Mononuclear cell (primary cell): Measurements from ENCODE around the gene IFIT3. TPM values are rescaled to one million over a fixed set of nuclear protein-coding genes. Genes with fewer than 3 reads are reported as not detected.

ENCODE experiments used
- H3K27me3 ChIP-seq: 2 replicates; pipeline ENCODE4 v1.6.0; 2011; ENCODE audit warnings: low read length, control low read depth; ENCODE audit not compliant: insufficient read depth
- H3K4me1 ChIP-seq: 2 replicates; pipeline ENCODE4 v1.5.1; 2011; ENCODE audit warnings: mild to moderate bottlenecking, low read length, control low read depth; ENCODE audit not compliant: insufficient read depth
- H3K4me3 ChIP-seq: 2 replicates; pipeline ENCODE4 v1.5.1; 2011; ENCODE audit warnings: mild to moderate bottlenecking, low read length, moderate library complexity
- H3K9me3 ChIP-seq: 2 replicates; pipeline ENCODE4 v1.5.1; 2011; ENCODE audit warnings: low read depth, mild to moderate bottlenecking, control low read depth, low read length
- total RNA-seq: library from RNA; depleted of rRNA; stranded (reverse); fragments of >200 nt; gene quantifications from one replicate; pipeline ENCODE4 v1.2.3, GENCODE V29; 2012

IFIT3 gene
- total RNA-seq, 1 donor, result 30.7 TPM

DNA sequence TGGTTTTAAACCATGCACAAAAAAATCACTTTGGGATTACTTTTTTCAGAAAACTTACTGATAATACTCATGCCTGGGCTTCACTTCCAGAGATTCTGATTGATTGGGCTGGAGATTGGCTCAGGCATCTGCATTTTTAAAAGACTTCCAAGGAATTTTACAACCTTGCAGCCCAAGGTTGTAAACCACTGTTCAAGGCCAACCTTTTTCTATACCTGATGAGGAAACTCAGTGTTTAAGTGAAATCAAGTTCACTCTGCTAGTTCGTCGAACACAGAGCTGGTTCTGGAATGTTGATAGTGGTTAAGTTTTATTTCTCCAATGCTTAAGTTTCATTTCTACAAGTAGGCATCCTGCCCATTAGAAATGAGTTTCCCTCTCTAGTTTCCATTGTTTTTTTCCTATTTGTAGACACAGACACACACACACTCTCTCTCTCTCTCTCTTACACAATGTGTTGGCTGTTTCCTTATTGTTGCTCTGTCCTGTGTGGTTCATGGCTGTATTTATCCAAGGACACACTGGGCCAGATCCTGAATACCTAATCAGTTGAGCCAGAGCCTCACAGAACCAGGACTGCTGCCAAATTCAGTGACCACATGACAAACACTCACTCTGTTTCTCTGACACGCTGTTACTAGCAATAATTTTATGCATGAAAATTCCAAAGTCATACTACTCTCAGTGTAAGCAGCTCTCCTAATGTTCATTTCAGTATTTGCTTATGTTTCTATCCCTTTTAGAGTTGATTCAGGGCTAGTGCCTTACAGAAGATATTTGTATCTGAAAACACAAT lies 46.3 kb downstream of the IFIT3 start:
- Histone ChIP-seq H3K27me3 (no peaks in the 10 kb centered on the region), H3K9me3 (no peaks in the 10 kb centered on the region), H3K4me1 (peaks cover 10% of the 10 kb centered on the region), H3K4me3 (no peak overlapping the region)

DNA sequence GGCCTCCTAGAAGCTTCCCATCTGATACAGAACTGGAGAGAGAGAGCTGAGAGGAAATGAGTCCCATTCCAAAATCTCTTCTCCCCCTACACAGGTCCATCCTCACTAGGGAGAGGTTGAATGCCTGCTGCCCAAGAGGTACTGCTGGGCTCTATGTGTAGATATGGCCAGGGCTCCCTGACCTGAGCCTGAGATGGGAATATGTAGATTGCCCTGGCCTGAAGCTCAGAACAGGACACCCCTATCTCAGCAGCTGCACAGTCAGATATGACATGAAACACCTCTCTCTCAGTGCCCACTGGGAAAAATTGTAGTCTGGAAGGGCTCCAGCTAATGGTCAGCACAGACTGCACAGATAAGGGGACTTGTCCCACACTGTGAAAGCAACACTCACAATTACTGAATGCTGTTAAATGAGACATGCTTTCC lies 46.9 kb downstream of the IFIT3 start:
- Histone ChIP-seq H3K27me3 (no peaks in the 10 kb centered on the region), H3K4me1 (peaks cover 10% of the 10 kb centered on the region), H3K9me3 (no peaks in the 10 kb centered on the region), H3K4me3 (no peak overlapping the region)

DNA sequence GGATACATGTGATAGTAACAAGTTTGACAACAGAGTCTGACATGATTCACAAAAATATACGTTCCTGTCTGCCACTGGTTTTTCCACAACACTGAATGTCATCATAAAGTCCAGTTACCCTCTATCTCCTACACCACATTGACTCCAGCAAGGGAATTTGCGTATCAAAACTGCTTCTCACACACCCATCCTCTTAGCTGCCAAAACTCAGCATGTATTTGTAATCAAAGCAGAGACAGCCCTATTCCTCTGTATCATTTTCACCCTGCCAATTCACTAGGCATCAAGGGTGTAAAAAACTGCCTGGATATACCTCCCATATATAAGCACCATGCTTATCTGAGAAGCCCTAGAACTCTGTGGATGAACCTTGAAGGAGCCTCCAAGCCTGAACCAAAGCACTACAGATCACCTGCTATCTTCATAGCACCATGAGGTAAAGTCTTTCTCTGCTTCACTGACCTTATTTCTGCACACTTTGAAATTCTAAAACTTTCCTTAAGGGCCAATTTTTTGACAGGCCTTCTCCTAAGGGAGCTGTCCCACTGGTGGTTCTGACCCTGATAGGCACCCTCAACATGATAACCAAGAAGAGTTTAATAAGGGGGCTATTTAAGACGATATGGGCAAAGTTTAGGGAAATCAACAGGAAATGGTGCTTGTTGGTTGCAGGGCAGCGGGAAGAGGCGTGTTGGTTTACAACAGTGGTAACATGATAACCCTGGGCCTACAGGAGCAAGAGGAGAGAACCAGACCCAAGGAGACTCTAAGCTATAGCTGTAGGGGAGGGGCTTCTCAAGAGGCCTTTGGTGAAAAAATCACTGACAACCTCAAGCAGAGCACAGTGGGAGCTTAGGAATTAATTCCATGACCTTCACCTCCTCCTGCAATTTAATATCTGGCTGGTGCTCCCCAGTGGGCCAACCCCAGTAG lies 50.2 kb downstream of the IFIT3 start, which contains the start of gene IFIT1B:
IFIT1B (plus strand) TSS at position 352 of the 933 bp plus-strand sequence; CDS start at position 432, 80 bp downstream.
- Histone ChIP-seq H3K4me3 (no peak within 1 kb of the TSS), H3K27me3 (no peaks in the 10 kb centered on the region), H3K9me3 (no peaks in the 10 kb centered on the region), H3K4me1 (peaks cover 10% of the 10 kb centered on the region)

DNA sequence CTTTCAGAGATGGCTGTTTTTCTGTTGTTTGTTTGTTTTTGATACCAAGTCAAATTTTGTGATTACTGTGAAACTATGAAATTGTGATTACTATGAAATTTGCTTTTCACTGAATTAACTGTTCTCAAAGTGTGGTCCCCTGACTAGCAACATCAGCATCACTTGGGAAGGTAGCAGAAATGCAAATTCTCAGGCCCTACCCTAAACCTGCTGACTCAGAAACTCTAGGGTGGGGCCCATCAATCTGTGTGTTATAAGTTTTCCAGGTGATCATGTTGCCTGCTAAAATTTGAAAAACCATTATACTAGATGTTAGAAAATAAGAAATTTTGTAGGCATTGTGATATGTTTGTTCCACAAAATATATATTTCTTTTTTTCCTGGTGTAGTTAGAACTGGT lies 51.3 kb downstream of the IFIT3 start:
- Histone ChIP-seq H3K9me3 (no peaks in the 10 kb centered on the region), H3K4me3 (no peak overlapping the region), H3K4me1 (peaks cover 11% of the 10 kb centered on the region), H3K27me3 (no peaks in the 10 kb centered on the region)

DNA sequence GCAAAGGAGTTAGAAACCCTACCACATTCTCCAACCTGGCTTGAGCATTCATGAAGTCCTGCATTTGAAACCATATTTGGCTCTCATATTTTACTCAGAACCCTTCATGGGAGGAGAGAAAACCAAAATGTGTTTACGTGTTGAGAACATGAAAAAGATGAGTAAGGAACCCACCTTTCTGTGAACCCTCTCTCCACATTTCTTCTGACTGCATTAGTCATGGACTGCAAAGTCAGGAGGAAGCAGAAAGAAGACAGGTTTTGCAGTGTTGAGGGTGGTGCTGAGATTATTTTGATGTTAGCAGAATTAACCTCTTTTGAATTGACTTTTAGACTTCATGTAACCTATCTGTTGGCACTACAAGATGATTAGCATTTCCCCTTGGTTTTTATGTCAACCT lies 55.0 kb downstream of the IFIT3 start:
- Histone ChIP-seq H3K27me3 (no peaks in the 10 kb centered on the region), H3K4me3 (no peak overlapping the region), H3K4me1 (peaks cover 26% of the 10 kb centered on the region), H3K9me3 (no peaks in the 10 kb centered on the region)

DNA sequence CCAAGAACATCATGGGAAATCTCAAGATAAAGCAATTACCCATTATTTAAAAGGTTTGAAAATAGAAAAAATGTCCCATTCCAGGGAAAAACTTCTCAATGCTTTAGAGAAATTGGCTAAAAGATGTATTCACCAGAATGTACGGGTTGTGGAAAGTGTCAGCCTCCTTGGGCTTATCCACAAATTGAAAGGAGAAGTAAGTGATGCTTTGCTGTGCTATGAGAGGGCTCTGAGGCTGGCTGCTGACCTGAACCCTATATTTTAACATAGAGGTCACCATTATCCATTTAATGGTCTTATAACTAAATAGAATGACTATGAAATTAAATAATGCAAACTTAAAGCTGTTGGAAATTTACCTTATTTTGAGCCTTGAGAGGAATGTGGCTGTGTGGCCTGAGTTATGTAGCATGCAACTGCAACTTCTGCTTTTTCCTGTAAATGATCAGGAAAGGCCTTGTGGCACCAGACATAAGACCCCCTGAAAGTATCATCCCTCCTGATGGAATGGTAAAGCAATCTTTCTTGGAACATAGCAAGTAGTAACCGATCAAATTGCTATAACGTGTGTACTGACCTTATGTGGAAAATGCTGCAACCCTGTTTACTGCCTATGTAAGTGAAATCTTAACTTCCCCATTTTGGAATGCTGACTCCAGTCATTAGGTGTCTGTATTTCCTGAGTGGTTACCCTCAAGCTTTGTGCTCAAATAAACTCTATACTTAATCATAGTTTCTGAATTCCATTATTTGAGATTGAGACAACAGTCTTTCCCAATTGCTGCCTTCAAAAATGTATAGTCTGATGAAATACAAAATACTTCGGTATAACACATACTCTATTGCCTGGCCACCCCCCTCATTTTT lies 56.9 kb downstream of the IFIT3 start:
- no peaks in the 10 kb centered on the region for H3K9me3 ChIP-seq
- no peak overlapping the region for H3K4me3 ChIP-seq
- no peaks in the 10 kb centered on the region for H3K27me3 ChIP-seq
- H3K4me1 ChIP-seq, result peaks cover 26% of the 10 kb centered on the region

DNA sequence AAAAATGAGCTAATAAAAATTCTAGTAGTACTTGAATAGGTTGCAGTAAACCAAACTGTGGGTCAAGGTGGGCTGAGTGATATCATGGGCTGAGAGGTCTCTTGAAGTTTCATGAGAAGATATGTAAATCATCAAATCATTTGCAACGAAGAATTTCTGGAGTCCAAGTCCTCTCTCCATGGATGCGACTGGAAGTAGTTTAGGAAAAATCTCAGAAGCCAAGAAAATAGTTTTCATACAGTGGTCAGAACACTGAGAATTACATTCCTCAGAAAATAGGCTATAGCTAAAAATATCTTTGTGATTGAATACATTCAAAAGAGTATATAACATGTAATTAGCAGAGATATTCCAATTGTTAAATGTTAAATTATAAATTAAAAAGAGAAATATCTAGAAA lies 61.0 kb downstream of the IFIT3 start:
- H3K27me3 ChIP-seq, result no peaks in the 10 kb centered on the region
- H3K4me1 ChIP-seq, result peaks cover 41% of the 10 kb centered on the region
- H3K9me3 ChIP-seq, result no peaks in the 10 kb centered on the region
- no peak overlapping the region for H3K4me3 ChIP-seq

DNA sequence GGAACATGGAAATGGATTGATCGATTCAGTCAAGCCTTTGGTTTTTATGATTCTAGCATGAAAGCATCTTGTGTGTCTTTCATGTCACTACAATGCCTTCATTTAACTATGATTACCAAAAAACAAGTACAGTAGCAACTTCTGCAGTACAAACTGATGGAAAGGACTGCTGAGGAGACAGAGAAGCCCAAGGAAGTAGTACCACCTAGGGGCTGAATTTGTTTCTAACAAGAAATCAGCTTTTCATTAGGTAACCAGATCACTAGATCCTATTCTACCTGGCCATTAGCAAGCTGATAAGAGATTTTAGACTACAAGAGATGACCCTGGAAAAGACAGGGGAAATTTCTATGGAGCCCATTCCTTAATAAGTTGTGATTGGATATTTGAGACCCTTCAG lies 61.5 kb downstream of the IFIT3 start:
- Histone ChIP-seq H3K4me1 (peaks cover 41% of the 10 kb centered on the region), H3K9me3 (no peaks in the 10 kb centered on the region), H3K27me3 (no peaks in the 10 kb centered on the region), H3K4me3 (no peak overlapping the region)

Other genes with a start within 250 kb of the IFIT3 start
- gene CH25H, start 120.7 kb upstream of the IFIT3 start, total RNA-seq, result 0.63 TPM
- 45.0 TPM for gene LIPA, start 76.2 kb upstream of the IFIT3 start, total RNA-seq
- gene IFIT2, start 26.0 kb upstream of the IFIT3 start, total RNA-seq, result 99.4 TPM
- gene IFIT1B, start 50.1 kb downstream of the IFIT3 start, total RNA-seq, result 0.10 TPM
- gene IFIT1, start 64.6 kb downstream of the IFIT3 start, total RNA-seq, result 5.9 TPM
- gene IFIT5, start 86.6 kb downstream of the IFIT3 start, total RNA-seq, result 50.7 TPM
- not detected for gene SLC16A12, start 207.6 kb downstream of the IFIT3 start, total RNA-seq